ENCODE measurements around the gene VAMP5. TPM values are rescaled to one million over a fixed set of nuclear protein-coding genes. Genes with fewer than 3 reads are reported as not detected.
A peak's percentile ranks its signal among the peaks of the same experiment; 100 is the strongest.
"Not testable (repeated sequence)": the region's sequence is repeated elsewhere in the genome, so short reads cannot be mapped to it uniquely, and the experiment has no call there.

VAMP5 gene
- total and polyA plus RNA-seq, 2 donors (not counting 3 experiments of a cell fraction or from before 2014, with no cell fraction given) = 186 to 624 TPM

- no peaks in the 10 kb centered on the region for H4K20me1 ChIP-seq (replicated peaks; ENCODE audit: control insufficient read depth, extremely low read depth, insufficient read depth, low read length)
- TF ChIP-seq GATA2 (IDR thresholded peaks at IDR 0.05; ENCODE audit: insufficient read depth, insufficient read length, low read depth, low read length) (no peak), CTCF (IDR thresholded peaks at IDR 0.05; ENCODE audit: extremely low read depth in 1 of 2, insufficient read depth in 1 of 2, low read depth in 1 of 2, low read length in 2 of 2) (no peak), EZH2 (IDR thresholded peaks at IDR 0.05; ENCODE audit: borderline replicate concordance, low read depth, low read length, severe bottlenecking) (no peak), POLR2AphosphoS5 (IDR thresholded peaks at IDR 0.05; ENCODE audit: insufficient read depth, low read depth, low read length) (no peak), POLR2A (IDR thresholded peaks at IDR 0.05; ENCODE audit: low read depth, low read length) (no peak), JUN (IDR thresholded peaks at IDR 0.05; ENCODE audit: borderline replicate concordance, insufficient read depth, insufficient read length, low read depth) (no peak), FOS (IDR thresholded peaks at IDR 0.05; ENCODE audit: borderline replicate concordance, insufficient read depth, low read length) (no peak), MYC (IDR thresholded peaks at IDR 0.05; ENCODE audit: low read depth, low read length) (no peak)
- TF ChIP-seq, protein P1, sequence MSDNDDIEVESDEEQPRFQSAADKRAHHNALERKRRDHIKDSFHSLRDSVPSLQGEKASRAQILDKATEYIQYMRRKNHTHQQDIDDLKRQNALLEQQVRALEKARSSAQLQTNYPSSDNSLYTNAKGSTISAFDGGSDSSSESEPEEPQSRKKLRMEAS (IDR thresholded peaks at IDR 0.05; ENCODE audit: insufficient read depth, insufficient read length) = no peak
- H2AFZ ChIP-seq (ENCODE audit: low read depth, low read length) = no peak overlapping the region
- POLR2A ChIA-PET = no interaction called here
- no peak for DNase-seq (ENCODE audit: low read depth, low spot score)
- dilution Hi-C loops (cut with MboI; ENCODE audit: extremely low pct_ligation_motif_present, low sequenced_read_pairs) (no loop called here), intact Hi-C loops (cut with micrococcal nuclease) (no loop called here)
- H3K9ac ChIP-seq (replicated peaks; ENCODE audit: extremely low read depth, insufficient read depth, low read length) = no peak overlapping the region
- CTCF ChIA-PET = interaction anchor here (2.0 kb wide), 1 partner anchor 12 kb away, joined by 5 read pairs; the partner anchor contains the start of gene TMEM150A
- H3K79me2 ChIP-seq (ENCODE audit: control insufficient read depth, insufficient read depth, low read length) = peaks cover 30% of the 10 kb centered on the region
- H3K4me1 ChIP-seq (ENCODE audit: control insufficient read depth, extremely low read depth, insufficient read depth, low read length) = peaks cover 61% of the 10 kb centered on the region
- H3K9me3 ChIP-seq (replicated peaks; ENCODE audit: control insufficient read depth, insufficient read depth, low read length) = no peaks in the 10 kb centered on the region
- peak overlapping the region; percentile 94 for H3K27ac ChIP-seq (ENCODE audit: insufficient read depth, low read depth, low read length)
- no peaks in the 10 kb centered on the region for H3K9me1 ChIP-seq (replicated peaks; ENCODE audit: control insufficient read depth, extremely low read depth, insufficient read depth, low read length)
- H3K4me2 ChIP-seq (ENCODE audit: insufficient read depth, low read length) = no peak overlapping the region
- no peaks in the 10 kb centered on the region for H3K27me3 ChIP-seq (ENCODE audit: control insufficient read depth in 2 of 2, insufficient read depth in 2 of 2, low read length in 2 of 2)
- H3K4me3 ChIP-seq (replicated peaks in 1 of 3; ENCODE audit: insufficient read depth in 1 of 3, low read depth in 1 of 3, low read length in 3 of 3) = no peak overlapping the region
- BruUV-seq (replicated peaks) = no TSS peak
- peaks cover 0 to 10% of the 10 kb centered on the region in 2 experiments for H3K36me3 ChIP-seq (ENCODE audit: control insufficient read depth in 2 of 2, extremely low read depth in 1 of 2, insufficient read depth in 2 of 2, low read length in 2 of 2)
- no peak for FAIRE-seq
These were observed 7.3 kb downstream of the VAMP5 start for GRCh38 chr2:85591563-85591962.

DNA sequence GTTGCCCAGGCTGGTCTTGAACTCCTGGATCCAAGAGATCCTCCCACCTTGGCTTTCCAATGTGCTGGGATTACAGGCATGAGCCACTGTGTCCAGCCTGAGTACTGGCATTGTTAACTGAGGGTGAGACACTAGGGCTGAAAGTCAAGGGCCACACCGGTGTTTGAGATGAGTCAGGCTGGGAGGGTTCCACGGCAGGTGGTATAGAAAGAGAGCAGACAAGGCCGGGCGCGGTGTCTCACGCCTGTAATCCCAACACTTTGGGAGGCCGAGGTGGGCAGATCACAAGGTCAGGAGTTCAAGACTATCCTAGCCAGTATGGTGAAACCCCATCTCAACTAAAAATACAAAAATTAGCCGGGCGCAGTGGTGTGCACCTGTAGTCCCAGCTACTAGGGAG lies 8.1 kb downstream of the VAMP5 start:
- H3K27me3 ChIP-seq (ENCODE audit: control insufficient read depth in 2 of 2, insufficient read depth in 2 of 2, low read length in 2 of 2); H2AFZ ChIP-seq (ENCODE audit: low read depth, low read length); H4K20me1 ChIP-seq (replicated peaks; ENCODE audit: control insufficient read depth, extremely low read depth, insufficient read depth, low read length); H3K27ac ChIP-seq (ENCODE audit: insufficient read depth, low read depth, low read length); H3K9me3 ChIP-seq (replicated peaks; ENCODE audit: control insufficient read depth, insufficient read depth, low read length); dilution Hi-C loops (cut with MboI; ENCODE audit: extremely low pct_ligation_motif_present, low sequenced_read_pairs); H3K4me2 ChIP-seq (ENCODE audit: insufficient read depth, low read length); H3K9me1 ChIP-seq (replicated peaks; ENCODE audit: control insufficient read depth, extremely low read depth, insufficient read depth, low read length); H3K9ac ChIP-seq (replicated peaks; ENCODE audit: extremely low read depth, insufficient read depth, low read length); BruUV-seq (replicated peaks); H3K4me3 ChIP-seq (replicated peaks in 1 of 3; ENCODE audit: insufficient read depth in 1 of 3, low read depth in 1 of 3, low read length in 3 of 3); DNase-seq (ENCODE audit: low read depth, low spot score); POLR2A ChIA-PET; intact Hi-C loops (cut with micrococcal nuclease): not testable (repeated sequence)
- Histone ChIP-seq H3K79me2 (ENCODE audit: control insufficient read depth, insufficient read depth, low read length) (peaks cover 37% of the 10 kb centered on the region), H3K4me1 (ENCODE audit: control insufficient read depth, extremely low read depth, insufficient read depth, low read length) (peaks cover 55% of the 10 kb centered on the region), H3K36me3 (ENCODE audit: control insufficient read depth in 2 of 2, extremely low read depth in 1 of 2, insufficient read depth in 2 of 2, low read length in 2 of 2) (peaks cover 0 to 16% of the 10 kb centered on the region in 2 experiments)
- CTCF ChIA-PET = interaction anchor here (1.6 kb wide), 1 partner anchor 10 kb away, joined by 3 read pairs; the partner anchor contains the start of gene TMEM150A
- FAIRE-seq = peak; percentile 47
